Middle frontal gyrus (tissue), 1 donor: ENCODE results near the gene HTR3E.
"Not testable (repeated sequence)": the region's sequence is repeated elsewhere in the genome, so short reads cannot be mapped to it uniquely, and the experiment has no call there.

Source experiments
- DNase-seq: peaks from one replicate; pipeline ENCODE4 v3.0.0-alpha.2; 2015; ENCODE audit warnings: low spot score; ENCODE audit errors: extremely low spot score

HTR3E gene

GRCh38 chr3:184096811-184097383 lies at the start of gene HTR3E:
TSS of gene HTR3E (plus strand) at chr3:184097064. CDS start at chr3:184097530, 466 bp downstream.
- no peak for DNase-seq

- DNase-seq: no peak
These were observed 46.5 kb upstream of the HTR3E start for GRCh38 chr3:184050217-184050847.

- DNase-seq: no peak
These were observed 44.1 kb upstream of the HTR3E start, which contains the start of gene HTR3C for GRCh38 chr3:184052767-184053166. TSS of gene HTR3C (plus strand) at chr3:184053047. CDS start at chr3:184053081, 34 bp downstream.

GRCh38 chr3:184058029-184058428 lies 38.8 kb upstream of the HTR3E start:
- no peak for DNase-seq

GRCh38 chr3:184059424-184059823 lies 37.4 kb upstream of the HTR3E start:
- no peak for DNase-seq

- DNase-seq: no peak
These were observed 34.2 kb upstream of the HTR3E start for GRCh38 chr3:184062637-184063036.

GRCh38 chr3:184066211-184066610 lies 30.7 kb upstream of the HTR3E start:
- DNase-seq: no peak

GRCh38 chr3:184067573-184068055 lies 29.2 kb upstream of the HTR3E start:
- DNase-seq: no peak

- no peak for DNase-seq
These were observed 28.5 kb upstream of the HTR3E start for GRCh38 chr3:184068344-184068743.

GRCh38 chr3:184071142-184071541 lies 25.7 kb upstream of the HTR3E start:
- DNase-seq: not testable (repeated sequence)

- DNase-seq: no peak
These were observed 23.2 kb upstream of the HTR3E start for GRCh38 chr3:184073621-184074020.

- no peak for DNase-seq
These were observed 21.0 kb upstream of the HTR3E start for GRCh38 chr3:184075901-184076300.

GRCh38 chr3:184077881-184078280 lies 19.0 kb upstream of the HTR3E start:
- DNase-seq: no peak

GRCh38 chr3:184078851-184079250 lies 18.0 kb upstream of the HTR3E start:
- DNase-seq: no peak

GRCh38 chr3:184081116-184081830 lies 15.6 kb upstream of the HTR3E start:
- DNase-seq: no peak

- no peak for DNase-seq
These were observed 14.8 kb upstream of the HTR3E start for GRCh38 chr3:184082034-184082433.

GRCh38 chr3:184082465-184082864 lies 14.4 kb upstream of the HTR3E start:
- DNase-seq: no peak

GRCh38 chr3:184085389-184085852 lies 11.4 kb upstream of the HTR3E start:
- DNase-seq: no peak

GRCh38 chr3:184092199-184092598 lies 4.7 kb upstream of the HTR3E start:
- DNase-seq: no peak

GRCh38 chr3:184097556-184097955 lies 692 bp downstream of the HTR3E start:
- no peak for DNase-seq

- no peak for DNase-seq
These were observed 3.2 kb downstream of the HTR3E start for GRCh38 chr3:184099806-184100686.
